ENCODE data around the gene SLC9A3. TPM values are rescaled to one million over a fixed set of nuclear protein-coding genes. Genes with fewer than 3 reads are reported as not detected.

Gene SLC9A3
- total and polyA plus RNA-seq, 2 donors = 1.3 to 1.9 TPM

GRCh38 chr5:432201-432927 lies 91.9 kb downstream of the SLC9A3 start:
- Histone ChIP-seq H3K27ac (ENCODE audit: low read depth in 1 of 2, low read length in 1 of 2) (no peak overlapping the region), H3K4me1 (ENCODE audit: control insufficient read depth in 2 of 2, insufficient read depth in 2 of 2, low read length in 2 of 2) (peaks cover 0 to 8% of the 10 kb centered on the region in 2 donors), H3K27me3 (ENCODE audit: control insufficient read depth in 2 of 2, insufficient read depth in 1 of 2, low read length in 1 of 2) (peaks cover 0 to 7% of the 10 kb centered on the region in 2 donors), H3K9me3 (ENCODE audit: control insufficient read depth in 2 of 2, insufficient read depth in 1 of 2, low read length in 1 of 2) (peaks cover 0 to 3% of the 10 kb centered on the region in 2 donors), H3K4me3 (ENCODE audit: low read length in 2 of 2) (no peak overlapping the region), H3K36me3 (ENCODE audit: control insufficient read depth in 2 of 2, insufficient read depth in 2 of 2, low read length in 1 of 2) (no peaks in the 10 kb centered on the region)
- 82% methylated on average over 18 of the region's 18 CpGs for WGBS
- DNase-seq (ENCODE audit: low read depth in 6 of 9, low spot score in 9 of 9) = peak in 1 of 9 donors; percentile 40

GRCh38 chr5:431711-432050 lies 92.6 kb downstream of the SLC9A3 start:
- 97% methylated on average over 4 of the region's 4 CpGs for WGBS
- peaks cover 0 to 9% of the 10 kb centered on the region in 2 donors for H3K27me3 ChIP-seq (ENCODE audit: control insufficient read depth in 2 of 2, insufficient read depth in 1 of 2, low read length in 1 of 2)
- H3K36me3 ChIP-seq (ENCODE audit: control insufficient read depth in 2 of 2, insufficient read depth in 2 of 2, low read length in 1 of 2) = no peaks in the 10 kb centered on the region
- no peak overlapping the region for H3K27ac ChIP-seq (ENCODE audit: low read depth in 1 of 2, low read length in 1 of 2)
- no peak overlapping the region for H3K4me3 ChIP-seq (ENCODE audit: low read length in 2 of 2)
- peaks cover 0 to 3% of the 10 kb centered on the region in 2 donors for H3K9me3 ChIP-seq (ENCODE audit: control insufficient read depth in 2 of 2, insufficient read depth in 1 of 2, low read length in 1 of 2)
- peaks cover 0 to 8% of the 10 kb centered on the region in 2 donors for H3K4me1 ChIP-seq (ENCODE audit: control insufficient read depth in 2 of 2, insufficient read depth in 2 of 2, low read length in 2 of 2)
- no peak for DNase-seq (ENCODE audit: low read depth in 6 of 9, low spot score in 9 of 9)

GRCh38 chr5:431001-431710 lies 93.1 kb downstream of the SLC9A3 start:
- Histone ChIP-seq H3K4me1 (ENCODE audit: control insufficient read depth in 2 of 2, insufficient read depth in 2 of 2, low read length in 2 of 2) (peaks cover 0 to 8% of the 10 kb centered on the region in 2 donors), H3K36me3 (ENCODE audit: control insufficient read depth in 2 of 2, insufficient read depth in 2 of 2, low read length in 1 of 2) (no peaks in the 10 kb centered on the region), H3K9me3 (ENCODE audit: control insufficient read depth in 2 of 2, insufficient read depth in 1 of 2, low read length in 1 of 2) (peaks cover 0 to 3% of the 10 kb centered on the region in 2 donors), H3K27ac (ENCODE audit: low read depth in 1 of 2, low read length in 1 of 2) (no peak overlapping the region), H3K27me3 (ENCODE audit: control insufficient read depth in 2 of 2, insufficient read depth in 1 of 2, low read length in 1 of 2) (peaks cover 0 to 9% of the 10 kb centered on the region in 2 donors), H3K4me3 (ENCODE audit: low read length in 2 of 2) (no peak overlapping the region)
- DNase-seq (ENCODE audit: low read depth in 6 of 9, low spot score in 9 of 9) = peak in 4 of 9 donors; percentile 39 to 61 (median 51)
- WGBS = 61% methylated on average over 18 of the region's 18 CpGs

GRCh38 chr5:430214-430925 lies 93.9 kb downstream of the SLC9A3 start:
- H3K9me3 ChIP-seq (ENCODE audit: control insufficient read depth in 2 of 2, insufficient read depth in 1 of 2, low read length in 1 of 2) = peaks cover 0 to 3% of the 10 kb centered on the region in 2 donors
- no peak for DNase-seq (ENCODE audit: low read depth in 6 of 9, low spot score in 9 of 9)
- 94% methylated on average over 25 of the region's 25 CpGs for whole genome bisulfite sequencing
- no peak overlapping the region for H3K4me3 ChIP-seq (ENCODE audit: low read length in 2 of 2)
- H3K36me3 ChIP-seq (ENCODE audit: control insufficient read depth in 2 of 2, insufficient read depth in 2 of 2, low read length in 1 of 2) = no peaks in the 10 kb centered on the region
- H3K4me1 ChIP-seq (ENCODE audit: control insufficient read depth in 2 of 2, insufficient read depth in 2 of 2, low read length in 2 of 2) = peaks cover 0 to 8% of the 10 kb centered on the region in 2 donors
- H3K27ac ChIP-seq (ENCODE audit: low read depth in 1 of 2, low read length in 1 of 2) = no peak overlapping the region
- H3K27me3 ChIP-seq (ENCODE audit: control insufficient read depth in 2 of 2, insufficient read depth in 1 of 2, low read length in 1 of 2) = peaks cover 0 to 9% of the 10 kb centered on the region in 2 donors

GRCh38 chr5:429453-430188 lies 94.6 kb downstream of the SLC9A3 start:
- no peak overlapping the region for H3K4me3 ChIP-seq (ENCODE audit: low read length in 2 of 2)
- no peak for DNase-seq (ENCODE audit: low read depth in 6 of 9, low spot score in 9 of 9)
- H3K4me1 ChIP-seq (ENCODE audit: control insufficient read depth in 2 of 2, insufficient read depth in 2 of 2, low read length in 2 of 2) = peaks cover 0 to 11% of the 10 kb centered on the region in 2 donors
- H3K27ac ChIP-seq (ENCODE audit: low read depth in 1 of 2, low read length in 1 of 2) = no peak overlapping the region
- 94% methylated on average over 35 of the region's 35 CpGs for WGBS
- no peaks in the 10 kb centered on the region for H3K36me3 ChIP-seq (ENCODE audit: control insufficient read depth in 2 of 2, insufficient read depth in 2 of 2, low read length in 1 of 2)
- H3K9me3 ChIP-seq (ENCODE audit: control insufficient read depth in 2 of 2, insufficient read depth in 1 of 2, low read length in 1 of 2) = peaks cover 0 to 3% of the 10 kb centered on the region in 2 donors
- peaks cover 0 to 9% of the 10 kb centered on the region in 2 donors for H3K27me3 ChIP-seq (ENCODE audit: control insufficient read depth in 2 of 2, insufficient read depth in 1 of 2, low read length in 1 of 2)

GRCh38 chr5:428754-429452 lies 95.3 kb downstream of the SLC9A3 start:
- no peaks in the 10 kb centered on the region for H3K36me3 ChIP-seq (ENCODE audit: control insufficient read depth in 2 of 2, insufficient read depth in 2 of 2, low read length in 1 of 2)
- no peak overlapping the region for H3K27ac ChIP-seq (ENCODE audit: low read depth in 1 of 2, low read length in 1 of 2)
- peaks cover 0 to 17% of the 10 kb centered on the region in 2 donors for H3K4me1 ChIP-seq (ENCODE audit: control insufficient read depth in 2 of 2, insufficient read depth in 2 of 2, low read length in 2 of 2)
- peaks cover 0 to 3% of the 10 kb centered on the region in 2 donors for H3K9me3 ChIP-seq (ENCODE audit: control insufficient read depth in 2 of 2, insufficient read depth in 1 of 2, low read length in 1 of 2)
- no peak for DNase-seq (ENCODE audit: low read depth in 6 of 9, low spot score in 9 of 9)
- H3K4me3 ChIP-seq (ENCODE audit: low read length in 2 of 2) = no peak overlapping the region
- 86% methylated on average over 22 of the region's 22 CpGs for WGBS
- H3K27me3 ChIP-seq (ENCODE audit: control insufficient read depth in 2 of 2, insufficient read depth in 1 of 2, low read length in 1 of 2) = peaks cover 0 to 9% of the 10 kb centered on the region in 2 donors

- 97% methylated on average over 11 of the region's 11 CpGs for WGBS
- DNase-seq (ENCODE audit: low read depth in 6 of 9, low spot score in 9 of 9) = no peak
- H3K27ac ChIP-seq (ENCODE audit: low read depth in 1 of 2, low read length in 1 of 2) = no peak overlapping the region
Observed at GRCh38 chr5:428219-428618, 96.0 kb downstream of the SLC9A3 start.

GRCh38 chr5:427415-428087 lies 96.7 kb downstream of the SLC9A3 start:
- DNase-seq (ENCODE audit: low read depth in 6 of 9, low spot score in 9 of 9) = no peak
- H3K9me3 ChIP-seq (ENCODE audit: control insufficient read depth in 2 of 2, insufficient read depth in 1 of 2, low read length in 1 of 2) = peaks cover 0 to 3% of the 10 kb centered on the region in 2 donors
- H3K4me3 ChIP-seq (ENCODE audit: low read length in 2 of 2) = no peak overlapping the region
- 97% methylated on average over 39 of the region's 39 CpGs for WGBS
- H3K4me1 ChIP-seq (ENCODE audit: control insufficient read depth in 2 of 2, insufficient read depth in 2 of 2, low read length in 2 of 2) = peaks cover 10 to 26% of the 10 kb centered on the region in 2 donors
- H3K27me3 ChIP-seq (ENCODE audit: control insufficient read depth in 2 of 2, insufficient read depth in 1 of 2, low read length in 1 of 2) = peaks cover 0 to 6% of the 10 kb centered on the region in 2 donors
- no peaks in the 10 kb centered on the region for H3K36me3 ChIP-seq (ENCODE audit: control insufficient read depth in 2 of 2, insufficient read depth in 2 of 2, low read length in 1 of 2)
- no peak overlapping the region for H3K27ac ChIP-seq (ENCODE audit: low read depth in 1 of 2, low read length in 1 of 2)

More at GRCh38 chr5:428219-428618, 96.0 kb downstream of the SLC9A3 start:
- Histone ChIP-seq H3K4me3 (ENCODE audit: low read length in 2 of 2) (no peak overlapping the region), H3K4me1 (ENCODE audit: control insufficient read depth in 2 of 2, insufficient read depth in 2 of 2, low read length in 2 of 2) (peaks cover 6 to 24% of the 10 kb centered on the region in 2 donors), H3K27me3 (ENCODE audit: control insufficient read depth in 2 of 2, insufficient read depth in 1 of 2, low read length in 1 of 2) (peaks cover 0 to 9% of the 10 kb centered on the region in 2 donors), H3K36me3 (ENCODE audit: control insufficient read depth in 2 of 2, insufficient read depth in 2 of 2, low read length in 1 of 2) (no peaks in the 10 kb centered on the region), H3K9me3 (ENCODE audit: control insufficient read depth in 2 of 2, insufficient read depth in 1 of 2, low read length in 1 of 2) (peaks cover 0 to 3% of the 10 kb centered on the region in 2 donors)
